ENCODE results near the gene FNDC3A.

FNDC3A gene

DNA sequence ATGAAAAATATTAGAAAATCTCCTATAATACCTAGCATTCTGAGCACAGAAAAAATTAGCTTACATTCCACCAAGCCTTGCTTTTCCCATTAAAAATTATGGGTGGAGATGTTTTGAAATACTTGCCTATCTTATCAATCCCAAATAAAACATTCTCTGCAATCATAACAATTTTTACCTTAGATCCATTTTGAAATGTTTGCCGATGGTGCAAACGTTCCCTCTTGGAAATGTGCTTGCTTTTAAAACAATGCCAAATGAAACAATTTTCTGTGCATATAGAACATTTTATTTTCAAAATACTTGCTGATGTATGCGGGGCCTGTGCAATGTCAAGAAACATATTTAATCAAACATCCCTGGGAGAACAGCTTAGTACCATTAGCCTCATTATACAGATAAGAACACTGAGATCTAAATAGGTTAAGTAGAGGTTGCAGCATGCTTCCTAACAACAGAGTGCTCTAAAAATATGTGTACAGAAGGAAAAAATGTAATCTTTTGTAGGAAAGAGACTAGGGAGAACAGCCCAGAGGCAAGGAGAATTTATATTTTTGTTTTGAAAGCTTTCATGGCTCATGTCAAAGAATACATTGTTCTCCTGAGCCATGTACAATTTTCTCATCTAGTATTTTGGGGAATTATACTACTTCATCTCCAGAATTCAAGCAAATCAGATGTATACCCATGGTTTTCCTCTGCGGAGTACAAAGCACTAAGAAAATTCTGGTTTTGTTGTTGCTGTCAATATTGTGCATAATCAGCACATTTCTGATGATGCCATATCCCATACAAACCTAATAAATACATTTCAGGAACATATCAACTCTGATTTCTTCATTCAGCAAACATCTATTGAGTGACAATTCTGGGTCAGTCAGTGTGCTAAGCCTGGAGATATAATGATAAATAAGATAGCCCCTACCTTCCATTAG, 25.9 kb upstream of the FNDC3A start:
- H3K36me3 ChIP-seq (ENCODE audit: control insufficient read depth in 2 of 2, insufficient read depth in 2 of 2, low read length in 2 of 2): no peaks in the 10 kb centered on the region
- no peak overlapping the region for H3K9ac ChIP-seq (ENCODE audit: low read depth in 1 of 2, low read length in 2 of 2)
- H3K27ac ChIP-seq (ENCODE audit: low read depth in 2 of 2, low read length in 2 of 2): no peak overlapping the region
- no peaks in the 10 kb centered on the region for H3K9me3 ChIP-seq (ENCODE audit: control insufficient read depth in 2 of 2, low read length in 2 of 2)
- H3K4me3 ChIP-seq (ENCODE audit: low read length in 2 of 2): no peak overlapping the region
- no peaks in the 10 kb centered on the region for H3K27me3 ChIP-seq (ENCODE audit: control insufficient read depth in 2 of 2, insufficient read depth in 2 of 2, low read length in 2 of 2)
- peaks cover 0 to 4% of the 10 kb centered on the region in 2 donors for H3K4me1 ChIP-seq (ENCODE audit: control insufficient read depth in 2 of 2, insufficient read depth in 2 of 2, low read length in 2 of 2)

DNA sequence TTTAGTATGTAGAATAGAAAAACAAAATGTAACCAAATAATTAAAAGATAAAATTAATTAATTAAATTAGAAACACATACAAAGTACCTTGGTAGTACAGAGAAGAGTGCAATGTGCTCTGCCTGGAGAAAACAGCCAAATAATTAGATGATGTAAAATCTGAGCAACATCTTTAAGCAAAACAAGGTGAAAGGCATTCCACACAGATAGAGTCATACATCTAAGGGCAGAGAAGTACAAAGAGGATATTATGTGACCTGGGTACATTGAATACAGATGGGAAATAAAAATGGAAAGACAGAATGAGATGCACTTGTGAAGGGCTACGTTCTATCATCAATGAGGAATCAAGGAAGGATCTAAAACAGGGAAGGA, 25.2 kb upstream of the FNDC3A start:
- Histone ChIP-seq H3K4me3 (ENCODE audit: low read length in 2 of 2) (no peak overlapping the region), H3K4me1 (ENCODE audit: control insufficient read depth in 2 of 2, insufficient read depth in 2 of 2, low read length in 2 of 2) (peaks cover 0 to 4% of the 10 kb centered on the region in 2 donors), H3K27ac (ENCODE audit: low read depth in 2 of 2, low read length in 2 of 2) (no peak overlapping the region), H3K9me3 (ENCODE audit: control insufficient read depth in 2 of 2, low read length in 2 of 2) (no peaks in the 10 kb centered on the region), H3K9ac (ENCODE audit: low read depth in 1 of 2, low read length in 2 of 2) (no peak overlapping the region), H3K36me3 (ENCODE audit: control insufficient read depth in 2 of 2, insufficient read depth in 2 of 2, low read length in 2 of 2) (no peaks in the 10 kb centered on the region), H3K27me3 (ENCODE audit: control insufficient read depth in 2 of 2, insufficient read depth in 2 of 2, low read length in 2 of 2) (no peaks in the 10 kb centered on the region)

DNA sequence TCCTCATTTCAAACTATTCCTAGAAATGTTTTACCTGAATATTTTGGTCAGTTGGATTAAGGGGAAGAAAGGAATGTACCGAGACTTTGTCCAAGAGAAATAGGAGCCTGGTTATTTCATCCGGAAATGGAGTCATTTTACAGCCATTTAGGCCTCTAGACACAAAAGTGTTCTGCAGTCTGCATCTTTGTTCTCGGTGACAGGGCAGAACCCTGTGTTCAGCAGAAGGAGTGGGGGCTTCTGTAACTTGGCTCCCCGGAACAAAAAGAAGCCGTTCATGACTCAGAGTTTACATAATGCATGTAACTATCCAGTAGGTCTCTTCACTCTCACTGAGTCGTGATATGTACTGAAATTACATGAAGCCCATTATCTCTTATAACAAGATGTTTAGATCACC, 21.6 kb upstream of the FNDC3A start:
- H3K9me3 ChIP-seq (ENCODE audit: control insufficient read depth in 2 of 2, low read length in 2 of 2): no peaks in the 10 kb centered on the region
- H3K27ac ChIP-seq (ENCODE audit: low read depth in 2 of 2, low read length in 2 of 2): no peak overlapping the region
- H3K36me3 ChIP-seq (ENCODE audit: control insufficient read depth in 2 of 2, insufficient read depth in 2 of 2, low read length in 2 of 2): no peaks in the 10 kb centered on the region
- no peaks in the 10 kb centered on the region for H3K27me3 ChIP-seq (ENCODE audit: control insufficient read depth in 2 of 2, insufficient read depth in 2 of 2, low read length in 2 of 2)
- H3K4me1 ChIP-seq (ENCODE audit: control insufficient read depth in 2 of 2, insufficient read depth in 2 of 2, low read length in 2 of 2): no peaks in the 10 kb centered on the region
- no peak overlapping the region for H3K9ac ChIP-seq (ENCODE audit: low read depth in 1 of 2, low read length in 2 of 2)
- no peak overlapping the region for H3K4me3 ChIP-seq (ENCODE audit: low read length in 2 of 2)

DNA sequence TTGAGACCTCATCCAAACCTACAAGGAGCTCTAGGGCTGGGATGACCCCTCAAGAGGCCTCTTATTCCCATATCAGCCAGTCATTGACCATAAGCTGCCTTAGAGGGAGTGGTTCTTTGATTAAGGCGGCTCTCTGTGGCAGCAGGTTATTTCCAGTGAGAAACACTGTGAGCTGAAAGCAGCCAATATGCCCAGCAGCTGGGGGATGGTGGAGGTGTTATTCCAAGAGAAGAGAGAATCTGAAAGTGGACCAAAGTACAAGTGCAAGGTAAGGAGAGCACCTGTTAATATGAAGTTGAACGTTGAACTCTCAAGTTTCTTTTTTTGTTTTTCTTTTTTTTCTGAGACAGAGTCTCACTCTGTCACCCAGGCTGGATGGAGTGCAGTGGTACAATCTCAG, 20.2 kb upstream of the FNDC3A start:
- H3K9me3 ChIP-seq (ENCODE audit: control insufficient read depth in 2 of 2, low read length in 2 of 2): no peaks in the 10 kb centered on the region
- H3K27me3 ChIP-seq (ENCODE audit: control insufficient read depth in 2 of 2, insufficient read depth in 2 of 2, low read length in 2 of 2): no peaks in the 10 kb centered on the region
- H3K27ac ChIP-seq (ENCODE audit: low read depth in 2 of 2, low read length in 2 of 2): no peak overlapping the region
- H3K4me3 ChIP-seq (ENCODE audit: low read length in 2 of 2): no peak overlapping the region
- no peaks in the 10 kb centered on the region for H3K4me1 ChIP-seq (ENCODE audit: control insufficient read depth in 2 of 2, insufficient read depth in 2 of 2, low read length in 2 of 2)
- H3K36me3 ChIP-seq (ENCODE audit: control insufficient read depth in 2 of 2, insufficient read depth in 2 of 2, low read length in 2 of 2): no peaks in the 10 kb centered on the region
- no peak overlapping the region for H3K9ac ChIP-seq (ENCODE audit: low read depth in 1 of 2, low read length in 2 of 2)

DNA sequence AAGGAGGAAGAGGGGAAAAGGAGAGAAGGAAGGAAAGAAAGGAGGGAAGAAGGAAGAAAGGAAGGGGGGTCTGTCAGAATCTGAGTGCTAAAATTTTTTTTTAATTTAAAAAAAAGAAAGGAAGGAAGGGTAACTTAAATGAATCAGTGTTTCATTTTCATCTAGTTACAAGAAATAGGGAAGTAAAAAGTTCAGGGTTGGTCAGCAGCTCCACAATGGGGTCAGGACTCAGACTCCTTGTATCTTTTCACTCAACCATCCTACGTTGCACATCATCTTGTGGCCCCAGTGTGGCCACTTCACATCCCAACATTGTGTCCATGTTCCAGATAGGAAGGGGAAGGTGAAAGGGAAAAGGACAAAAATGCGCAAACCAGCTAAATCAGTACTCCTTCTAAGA, 14.3 kb upstream of the FNDC3A start:
- H3K9me3 ChIP-seq (ENCODE audit: control insufficient read depth in 2 of 2, low read length in 2 of 2): no peaks in the 10 kb centered on the region
- H3K4me1 ChIP-seq (ENCODE audit: control insufficient read depth in 2 of 2, insufficient read depth in 2 of 2, low read length in 2 of 2): no peaks in the 10 kb centered on the region
- no peak overlapping the region for H3K4me3 ChIP-seq (ENCODE audit: low read length in 2 of 2)
- no peaks in the 10 kb centered on the region for H3K36me3 ChIP-seq (ENCODE audit: control insufficient read depth in 2 of 2, insufficient read depth in 2 of 2, low read length in 2 of 2)
- no peak overlapping the region for H3K9ac ChIP-seq (ENCODE audit: low read depth in 1 of 2, low read length in 2 of 2)
- no peak overlapping the region for H3K27ac ChIP-seq (ENCODE audit: low read depth in 2 of 2, low read length in 2 of 2)
- no peaks in the 10 kb centered on the region for H3K27me3 ChIP-seq (ENCODE audit: control insufficient read depth in 2 of 2, insufficient read depth in 2 of 2, low read length in 2 of 2)

DNA sequence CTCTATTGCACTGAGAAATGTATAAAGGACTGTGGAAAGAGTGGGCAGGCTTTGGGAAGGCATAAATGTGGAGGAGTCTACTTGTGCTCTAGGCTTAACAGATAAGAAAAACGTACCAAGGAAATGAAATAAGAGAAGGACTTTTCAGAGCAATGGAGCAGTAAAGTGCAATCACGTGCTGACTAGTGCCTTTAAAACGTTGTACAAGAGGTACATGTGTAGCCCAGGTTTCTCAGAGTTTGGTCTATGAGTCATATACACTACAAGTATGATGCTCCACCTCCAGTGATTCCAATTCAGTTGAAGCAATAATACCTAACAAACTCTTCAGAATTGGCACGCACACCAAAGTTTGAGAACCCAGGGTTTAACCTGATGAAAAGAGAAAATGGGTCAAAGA, 13.4 kb upstream of the FNDC3A start:
- Histone ChIP-seq H3K27ac (ENCODE audit: low read depth in 2 of 2, low read length in 2 of 2) (no peak overlapping the region), H3K36me3 (ENCODE audit: control insufficient read depth in 2 of 2, insufficient read depth in 2 of 2, low read length in 2 of 2) (no peaks in the 10 kb centered on the region), H3K27me3 (ENCODE audit: control insufficient read depth in 2 of 2, insufficient read depth in 2 of 2, low read length in 2 of 2) (no peaks in the 10 kb centered on the region), H3K9me3 (ENCODE audit: control insufficient read depth in 2 of 2, low read length in 2 of 2) (no peaks in the 10 kb centered on the region), H3K9ac (ENCODE audit: low read depth in 1 of 2, low read length in 2 of 2) (no peak overlapping the region), H3K4me3 (ENCODE audit: low read length in 2 of 2) (no peak overlapping the region), H3K4me1 (ENCODE audit: control insufficient read depth in 2 of 2, insufficient read depth in 2 of 2, low read length in 2 of 2) (no peaks in the 10 kb centered on the region)

DNA sequence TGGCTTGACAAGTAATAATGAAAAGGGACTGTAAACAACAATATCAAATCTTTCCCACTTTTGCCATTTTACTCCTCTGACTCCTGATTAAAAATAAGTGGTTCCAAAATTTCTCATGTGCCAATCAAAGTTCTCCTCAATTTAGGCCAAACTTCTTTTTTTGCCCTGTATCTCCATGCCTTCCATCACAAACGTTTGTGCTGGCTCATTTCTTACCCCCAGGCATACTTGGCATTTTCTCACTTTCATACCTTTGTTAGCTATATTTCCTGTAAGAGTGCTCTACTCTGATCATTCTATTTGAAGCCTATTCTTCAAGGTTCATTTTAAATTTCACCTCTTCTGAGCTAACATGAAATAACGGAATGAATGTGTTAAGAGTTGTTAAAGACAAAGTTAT, 10.0 kb upstream of the FNDC3A start:
- H3K4me3 ChIP-seq (ENCODE audit: low read length in 2 of 2): no peak overlapping the region
- H3K9me3 ChIP-seq (ENCODE audit: control insufficient read depth in 2 of 2, low read length in 2 of 2): no peaks in the 10 kb centered on the region
- H3K4me1 ChIP-seq (ENCODE audit: control insufficient read depth in 2 of 2, insufficient read depth in 2 of 2, low read length in 2 of 2): no peaks in the 10 kb centered on the region
- no peak overlapping the region for H3K27ac ChIP-seq (ENCODE audit: low read depth in 2 of 2, low read length in 2 of 2)
- no peaks in the 10 kb centered on the region for H3K36me3 ChIP-seq (ENCODE audit: control insufficient read depth in 2 of 2, insufficient read depth in 2 of 2, low read length in 2 of 2)
- no peaks in the 10 kb centered on the region for H3K27me3 ChIP-seq (ENCODE audit: control insufficient read depth in 2 of 2, insufficient read depth in 2 of 2, low read length in 2 of 2)
- no peak overlapping the region for H3K9ac ChIP-seq (ENCODE audit: low read depth in 1 of 2, low read length in 2 of 2)

DNA sequence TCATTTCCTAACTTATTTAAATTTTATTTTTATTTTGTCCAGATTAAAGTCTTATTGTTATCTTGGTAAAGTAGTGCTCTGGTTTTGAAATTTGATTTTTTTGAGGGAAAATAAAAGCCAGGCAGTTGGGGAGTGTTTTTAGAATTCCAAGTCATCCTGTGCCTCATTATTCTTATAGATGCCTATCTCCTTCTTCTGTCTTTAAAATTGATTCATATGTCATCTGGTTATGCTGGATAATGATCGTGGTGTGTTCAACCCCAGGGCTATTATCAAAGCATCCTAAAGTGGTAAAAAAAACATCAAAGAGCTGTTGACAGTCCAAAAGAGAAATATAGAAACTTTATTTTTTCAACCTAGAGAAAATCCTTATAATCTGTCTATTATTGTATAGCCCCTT, 6.0 kb upstream of the FNDC3A start:
- Histone ChIP-seq H3K36me3 (ENCODE audit: control insufficient read depth in 2 of 2, insufficient read depth in 2 of 2, low read length in 2 of 2) (no peaks in the 10 kb centered on the region), H3K9me3 (ENCODE audit: control insufficient read depth in 2 of 2, low read length in 2 of 2) (peaks cover 0 to 2% of the 10 kb centered on the region in 2 donors), H3K27ac (ENCODE audit: low read depth in 2 of 2, low read length in 2 of 2) (no peak overlapping the region), H3K4me3 (ENCODE audit: low read length in 2 of 2) (no peak overlapping the region), H3K9ac (ENCODE audit: low read depth in 1 of 2, low read length in 2 of 2) (no peak overlapping the region), H3K27me3 (ENCODE audit: control insufficient read depth in 2 of 2, insufficient read depth in 2 of 2, low read length in 2 of 2) (no peaks in the 10 kb centered on the region), H3K4me1 (ENCODE audit: control insufficient read depth in 2 of 2, insufficient read depth in 2 of 2, low read length in 2 of 2) (no peaks in the 10 kb centered on the region)

DNA sequence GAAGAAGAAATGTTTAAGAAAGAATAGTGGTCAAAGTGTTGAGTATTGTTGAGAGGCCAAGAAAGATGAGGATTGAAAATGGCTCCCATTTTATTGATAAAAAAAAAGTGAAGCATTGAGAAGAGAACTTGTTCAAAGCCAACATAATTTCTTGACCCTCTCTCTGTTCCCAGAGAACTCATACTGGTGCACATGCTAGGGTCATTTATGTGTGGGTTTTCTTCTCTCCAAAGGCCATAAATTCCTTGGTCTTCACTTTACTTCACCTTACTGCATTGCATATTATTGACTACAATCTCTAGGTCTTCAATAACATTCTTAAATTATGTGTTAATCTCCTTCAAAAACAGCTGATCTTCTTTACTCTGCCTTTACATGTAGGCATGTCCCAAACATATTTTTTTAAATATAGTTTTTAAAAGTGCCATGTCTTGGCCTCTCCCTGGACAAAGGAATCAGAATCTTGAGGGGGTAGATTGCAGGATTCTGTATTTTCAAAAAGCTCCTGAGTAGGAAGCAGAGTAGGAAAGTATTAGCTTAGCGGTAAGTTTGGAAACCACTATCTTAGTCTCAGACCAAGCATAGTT, 1.8 kb upstream of the FNDC3A start:
- Histone ChIP-seq H3K27me3 (ENCODE audit: control insufficient read depth in 2 of 2, insufficient read depth in 2 of 2, low read length in 2 of 2) (no peaks in the 10 kb centered on the region), H3K4me3 (ENCODE audit: low read length in 2 of 2) (no peak overlapping the region), H3K9me3 (ENCODE audit: control insufficient read depth in 2 of 2, low read length in 2 of 2) (peaks cover 0 to 2% of the 10 kb centered on the region in 2 donors), H3K27ac (ENCODE audit: low read depth in 2 of 2, low read length in 2 of 2) (no peak overlapping the region), H3K9ac (ENCODE audit: low read depth in 1 of 2, low read length in 2 of 2) (no peak overlapping the region), H3K36me3 (ENCODE audit: control insufficient read depth in 2 of 2, insufficient read depth in 2 of 2, low read length in 2 of 2) (no peaks in the 10 kb centered on the region), H3K4me1 (ENCODE audit: control insufficient read depth in 2 of 2, insufficient read depth in 2 of 2, low read length in 2 of 2) (peaks cover 0 to 9% of the 10 kb centered on the region in 2 donors)

DNA sequence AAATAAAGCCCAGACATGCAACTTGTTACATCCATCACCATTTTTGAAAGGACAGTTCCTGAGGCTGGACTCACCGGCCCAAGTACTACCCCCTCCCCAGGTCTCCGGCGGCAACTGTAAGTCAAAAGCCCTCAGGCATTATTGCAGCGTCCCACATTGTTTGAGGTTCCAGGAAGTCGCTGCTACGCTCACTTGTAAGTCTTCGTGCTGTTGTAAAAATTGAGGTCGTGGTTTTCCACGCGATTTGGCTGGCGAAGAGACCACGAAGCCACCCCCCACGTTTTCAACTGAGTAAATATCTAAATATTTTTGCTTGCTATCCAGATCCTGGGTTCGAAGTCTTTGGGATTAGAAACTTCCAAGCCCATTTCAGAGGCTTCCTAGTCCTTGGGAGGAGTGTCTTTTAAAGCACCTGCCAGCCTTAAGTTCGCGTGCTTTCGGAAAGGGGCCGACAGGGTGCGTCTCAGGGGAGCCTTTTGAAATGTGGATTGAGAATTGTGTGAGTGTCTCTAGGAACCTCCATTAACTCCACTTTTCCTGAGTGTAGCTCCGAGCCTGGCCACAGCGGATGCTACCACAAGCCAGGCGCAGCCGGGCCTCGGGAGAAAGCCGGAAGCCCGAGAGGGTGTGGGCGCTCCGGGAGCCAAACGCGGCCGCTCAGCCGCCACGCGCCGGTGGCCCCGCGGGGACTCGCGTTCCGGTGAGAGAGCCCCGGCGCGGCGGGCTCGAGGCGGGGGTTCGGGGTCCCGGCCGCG, 434 bp upstream of the FNDC3A start:
- H3K9ac ChIP-seq (ENCODE audit: low read depth in 1 of 2, low read length in 2 of 2): peak overlapping the region; percentile 94 to 97
- peaks cover 3 to 9% of the 10 kb centered on the region in 2 donors for H3K4me1 ChIP-seq (ENCODE audit: control insufficient read depth in 2 of 2, insufficient read depth in 2 of 2, low read length in 2 of 2)
- H3K27me3 ChIP-seq (ENCODE audit: control insufficient read depth in 2 of 2, insufficient read depth in 2 of 2, low read length in 2 of 2): no peaks in the 10 kb centered on the region
- H3K9me3 ChIP-seq (ENCODE audit: control insufficient read depth in 2 of 2, low read length in 2 of 2): peaks cover 0 to 2% of the 10 kb centered on the region in 2 donors
- H3K4me3 ChIP-seq (ENCODE audit: low read length in 2 of 2): peak overlapping the region; percentile 83 to 91
- peak overlapping the region; percentile 97 for H3K27ac ChIP-seq (ENCODE audit: low read depth in 2 of 2, low read length in 2 of 2)
- no peaks in the 10 kb centered on the region for H3K36me3 ChIP-seq (ENCODE audit: control insufficient read depth in 2 of 2, insufficient read depth in 2 of 2, low read length in 2 of 2)

Data from mucosa of rectum (tissue), 2 donors.